ENCODE measurements around the gene CDK2AP2. TPM values are rescaled to one million over a fixed set of nuclear protein-coding genes. Genes with fewer than 3 reads are reported as not detected.
A peak's percentile ranks its signal among the peaks of the same experiment; 100 is the strongest.
"Not testable (repeated sequence)": the region's sequence is repeated elsewhere in the genome, so short reads cannot be mapped to it uniquely, and the experiment has no call there.

CDK2AP2 gene
- 71.9 and 77.3 TPM in 2 replicates for total RNA-seq

- DNase-seq (ENCODE audit: extremely low read depth, low read depth, low spot score): peak; percentile 88
Observed at GRCh38 chr11:67507864-67508485, at the start of gene CDK2AP2. TSS of gene CDK2AP2 (minus strand) at chr11:67508162. CDS start at chr11:67508082, 80 bp downstream.

GRCh38 chr11:67556244-67556643 is 48.3 kb upstream of the CDK2AP2 start:
- DNase-seq (ENCODE audit: extremely low read depth, low read depth, low spot score): no peak

- DNase-seq (ENCODE audit: extremely low read depth, low read depth, low spot score): not testable (repeated sequence)
Observed at GRCh38 chr11:67551697-67552096, 43.7 kb upstream of the CDK2AP2 start.

GRCh38 chr11:67551127-67551526 is 43.2 kb upstream of the CDK2AP2 start:
- DNase-seq (ENCODE audit: extremely low read depth, low read depth, low spot score): no peak

- no peak for DNase-seq (ENCODE audit: extremely low read depth, low read depth, low spot score)
Observed at GRCh38 chr11:67548555-67549110, 40.7 kb upstream of the CDK2AP2 start.

GRCh38 chr11:67548112-67548511 is 40.1 kb upstream of the CDK2AP2 start:
- not testable (repeated sequence) for DNase-seq (ENCODE audit: extremely low read depth, low read depth, low spot score)

- DNase-seq (ENCODE audit: extremely low read depth, low read depth, low spot score): no peak
Observed at GRCh38 chr11:67545280-67545679, 37.3 kb upstream of the CDK2AP2 start.

- DNase-seq (ENCODE audit: extremely low read depth, low read depth, low spot score): no peak
Observed at GRCh38 chr11:67544616-67545242, 36.8 kb upstream of the CDK2AP2 start.

- no peak for DNase-seq (ENCODE audit: extremely low read depth, low read depth, low spot score)
Observed at GRCh38 chr11:67543585-67543984, 35.6 kb upstream of the CDK2AP2 start.

- DNase-seq (ENCODE audit: extremely low read depth, low read depth, low spot score): no peak
Observed at GRCh38 chr11:67542971-67543370, 35.0 kb upstream of the CDK2AP2 start.

- DNase-seq (ENCODE audit: extremely low read depth, low read depth, low spot score): no peak
Observed at GRCh38 chr11:67542169-67542568, 34.2 kb upstream of the CDK2AP2 start.

GRCh38 chr11:67541198-67541597 is 33.2 kb upstream of the CDK2AP2 start:
- DNase-seq (ENCODE audit: extremely low read depth, low read depth, low spot score): no peak

GRCh38 chr11:67539550-67539949 is 31.6 kb upstream of the CDK2AP2 start:
- DNase-seq (ENCODE audit: extremely low read depth, low read depth, low spot score): no peak

- DNase-seq (ENCODE audit: extremely low read depth, low read depth, low spot score): no peak
Observed at GRCh38 chr11:67538823-67539505, 31.0 kb upstream of the CDK2AP2 start.

GRCh38 chr11:67538306-67538705 is 30.3 kb upstream of the CDK2AP2 start:
- no peak for DNase-seq (ENCODE audit: extremely low read depth, low read depth, low spot score)

GRCh38 chr11:67535561-67535960 is 27.6 kb upstream of the CDK2AP2 start:
- no peak for DNase-seq (ENCODE audit: extremely low read depth, low read depth, low spot score)

GRCh38 chr11:67534070-67534679 is 26.2 kb upstream of the CDK2AP2 start:
- DNase-seq (ENCODE audit: extremely low read depth, low read depth, low spot score): no peak

GRCh38 chr11:67532889-67533288 is 24.9 kb upstream of the CDK2AP2 start:
- DNase-seq (ENCODE audit: extremely low read depth, low read depth, low spot score): no peak

GRCh38 chr11:67530282-67530592 is 22.3 kb upstream of the CDK2AP2 start:
- DNase-seq (ENCODE audit: extremely low read depth, low read depth, low spot score): no peak

GRCh38 chr11:67528376-67528775 is 20.4 kb upstream of the CDK2AP2 start:
- no peak for DNase-seq (ENCODE audit: extremely low read depth, low read depth, low spot score)

- DNase-seq (ENCODE audit: extremely low read depth, low read depth, low spot score): no peak
Observed at GRCh38 chr11:67525275-67525976, 17.5 kb upstream of the CDK2AP2 start.
